Naive thymus-derived CD8-positive, alpha-beta T cell (primary cell): ENCODE results near the gene RPRD2. TPM values are rescaled to one million over a fixed set of nuclear protein-coding genes. Genes with fewer than 3 reads are reported as not detected.
A peak's percentile ranks its signal among the peaks of the same experiment; 100 is the strongest.
"Not testable (repeated sequence)": the region's sequence is repeated elsewhere in the genome, so short reads cannot be mapped to it uniquely, and the experiment has no call there.

Experiments
- ATAC-seq, 2 donors: fragments of 150-1000 bp; cut with Tn5 transposase in 1 of 2; sonication (Bioruptor Pico), chemical (Tn5 transposase) in 1 of 2; 1 replicate in 1 of 2; 2 replicates in 1 of 2; pipeline ENCODE4 v1.10.0; 2021; ENCODE audit warnings: mild to moderate bottlenecking in 2 of 2, moderate library complexity in 2 of 2
- POLR2A ChIA-PET: fragments of 350-600 bp; sonication (Branson Sonifier 250); formaldehyde crosslinking; loops from one replicate; lab custom pipeline; 2021; ENCODE audit warnings: antibody characterized with exemption; lab: Charles Lee
- DNase-seq, 10 donors: peaks; one replicate each; pipeline versions ENCODE4 v3.0.0 to v3.0.0-alpha.2; 2020 to 2022
- H3K27ac Mint-ChIP-seq, 10 donors: one replicate each; pipeline ENCODE4 v1.8.0; 2020 to 2022; ENCODE audit warnings: mild to moderate bottlenecking in 10 of 10, mixed read lengths in 10 of 10, moderate library complexity in 4 of 10, inconsistent platforms in 1 of 10
- H3K27me3 Mint-ChIP-seq, 5 donors: one replicate each; pipeline ENCODE4 v1.8.0; 2021 to 2022; ENCODE audit warnings: mixed read lengths in 5 of 5
- H3K36me3 Mint-ChIP-seq, 3 donors: one replicate each; pipeline ENCODE4 v1.8.0; 2020 to 2022; ENCODE audit warnings: mixed read lengths in 3 of 3, mild to moderate bottlenecking in 2 of 3, inconsistent platforms in 1 of 3
- H3K4me1 Mint-ChIP-seq, 4 donors: one replicate each; pipeline ENCODE4 v1.8.0; 2021 to 2022; ENCODE audit warnings: mixed read lengths in 4 of 4
- H3K4me3 Mint-ChIP-seq, 10 donors: one replicate each; pipeline ENCODE4 v1.8.0; 2020 to 2022; ENCODE audit warnings: mild to moderate bottlenecking in 10 of 10, mixed read lengths in 10 of 10, moderate library complexity in 6 of 10, inconsistent platforms in 1 of 10
- H3K9me3 Mint-ChIP-seq, 9 donors: one replicate each; pipeline ENCODE4 v1.8.0; 2020 to 2022; ENCODE audit warnings: mixed read lengths in 9 of 9, mild to moderate bottlenecking in 3 of 9, inconsistent platforms in 1 of 9, moderate library complexity in 1 of 9
- polyA plus RNA-seq, 3 donors: library from polyadenylated mRNA; unstranded; fragments of 300-500 nt; fragmentation: Illumina TruSeq; gene quantifications; one replicate each; pipeline ENCODE4 v1.2.3, GENCODE V29; 2021
- total RNA-seq, 8 experiments: library from RNA in 2 of 8; stranded (reverse) in 2 of 8; gene quantifications; one replicate each; pipeline ENCODE4 v1.2.3 and lab custom pipeline; 2021 to 2026

The RPRD2 gene
- total and polyA plus RNA-seq, 5 experiments from 2014 or later, result 22.5 to 65.1 (median 40.5) TPM

DNA sequence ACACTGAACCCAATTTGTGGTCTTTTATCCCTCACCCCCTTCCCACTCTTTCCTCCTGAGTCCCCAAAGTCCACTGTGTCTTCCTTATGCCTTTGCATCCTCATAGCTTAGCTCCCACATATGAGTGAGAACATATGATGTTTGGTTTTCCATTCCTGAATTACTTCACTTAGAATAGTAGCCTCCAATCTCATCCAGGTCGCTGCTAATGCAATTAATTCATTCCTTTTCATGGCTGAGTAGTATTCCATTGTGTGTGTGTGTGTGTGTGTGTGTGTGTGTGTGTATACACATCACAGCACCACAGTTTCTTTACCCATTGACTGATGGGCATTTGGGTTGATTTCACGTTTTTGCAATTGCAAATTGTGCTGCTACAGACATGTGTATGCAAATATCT, 31.2 kb downstream of the RPRD2 start:
- not testable (repeated sequence) for H3K27me3 Mint-ChIP-seq, DNase-seq, ATAC-seq, H3K4me3 Mint-ChIP-seq, H3K9me3 Mint-ChIP-seq
- peaks cover 17 to 49% (median 42%) of the 10 kb centered on the region in 4 donors for H3K4me1 Mint-ChIP-seq
- peak overlapping the region in 1 of 10 donors; percentile 65 for H3K27ac Mint-ChIP-seq
- POLR2A ChIA-PET, result interaction anchor here (0.7 kb wide), 1 partner anchor 22 kb away, joined by 4 read pairs; no protein-coding TSS in a partner anchor
- peaks cover 5 to 41% (median 14%) of the 10 kb centered on the region in 3 donors for H3K36me3 Mint-ChIP-seq

DNA sequence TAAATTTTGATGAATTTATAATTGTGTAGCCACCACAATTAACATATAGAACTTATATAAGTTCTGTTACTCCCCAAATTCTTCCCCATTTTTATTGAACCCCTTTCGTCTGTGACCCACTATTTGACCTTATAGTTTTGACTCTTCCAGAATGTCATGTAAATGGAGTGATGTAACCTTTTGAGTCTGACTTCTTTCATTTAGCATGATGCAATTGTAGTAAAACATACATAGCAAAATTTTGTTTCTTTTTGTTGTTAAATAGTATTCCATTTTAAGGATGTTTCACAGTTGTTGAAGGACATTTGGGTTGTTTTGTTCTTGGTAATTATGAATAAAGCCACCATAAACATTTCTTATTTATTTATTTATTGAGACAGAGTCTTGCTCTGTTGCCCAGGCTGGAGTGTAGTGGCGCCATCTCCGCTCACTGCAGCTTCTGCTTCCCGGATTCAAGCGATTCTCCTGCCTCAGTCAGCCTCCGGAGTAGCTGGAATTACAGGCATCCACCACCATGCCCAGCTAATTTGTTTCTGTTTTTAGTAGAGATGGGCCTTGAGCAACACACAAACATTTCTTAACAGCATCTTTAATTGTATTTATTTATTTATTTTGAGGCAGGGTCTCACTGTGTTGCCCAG, 33.6 kb downstream of the RPRD2 start:
- no peak overlapping the region for H3K27ac Mint-ChIP-seq
- POLR2A ChIA-PET, result no interaction called here
- peaks cover 5 to 36% (median 14%) of the 10 kb centered on the region in 3 donors for H3K36me3 Mint-ChIP-seq
- DNase-seq, result no peak
- no peak for ATAC-seq
- no peaks in the 10 kb centered on the region for H3K27me3 Mint-ChIP-seq
- peaks cover 13 to 49% (median 36%) of the 10 kb centered on the region in 4 donors for H3K4me1 Mint-ChIP-seq
- H3K4me3 Mint-ChIP-seq, result no peak overlapping the region
- H3K9me3 Mint-ChIP-seq, result peaks cover 0 to 4% (median 0%) of the 10 kb centered on the region in 9 donors

DNA sequence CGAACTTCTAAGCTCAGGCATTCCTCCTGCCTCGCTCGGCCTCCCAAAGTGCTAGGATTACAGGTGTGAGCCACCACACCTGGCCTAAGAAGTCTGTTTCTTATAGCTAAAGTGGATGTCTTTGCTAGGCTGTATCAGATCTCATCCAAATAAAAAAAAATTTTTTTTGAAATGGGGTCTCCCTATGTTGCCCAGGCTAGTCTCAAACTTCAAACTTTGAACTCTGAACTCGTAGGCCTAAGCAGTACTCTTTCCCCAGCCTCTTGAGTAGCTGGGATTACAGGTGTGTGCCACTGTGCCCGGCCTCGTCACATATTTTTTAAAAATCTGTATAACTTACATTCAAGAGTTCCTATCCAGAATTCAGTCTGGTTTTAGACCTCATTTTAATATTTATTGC, 40.5 kb downstream of the RPRD2 start:
- H3K36me3 Mint-ChIP-seq, result peaks cover 0 to 10% (median 0%) of the 10 kb centered on the region in 3 donors
- peaks cover 19 to 69% (median 64%) of the 10 kb centered on the region in 4 donors for H3K4me1 Mint-ChIP-seq
- no peak for ATAC-seq
- no peaks in the 10 kb centered on the region for H3K9me3 Mint-ChIP-seq
- no peak for DNase-seq
- peak overlapping the region in 1 of 10 donors; percentile 13 for H3K4me3 Mint-ChIP-seq
- H3K27ac Mint-ChIP-seq, result peak overlapping the region in 1 of 10 donors; percentile 37
- POLR2A ChIA-PET, result no interaction called here
- no peaks in the 10 kb centered on the region for H3K27me3 Mint-ChIP-seq

- Mint-ChIP-seq H3K36me3 (peaks cover 0 to 12% (median 0%) of the 10 kb centered on the region in 3 donors), H3K27me3 (no peaks in the 10 kb centered on the region), H3K4me1 (peaks cover 23 to 70% (median 64%) of the 10 kb centered on the region in 4 donors), H3K9me3 (no peaks in the 10 kb centered on the region), H3K27ac (peak overlapping the region in 5 of 10 donors; percentile 1 to 35 (median 5)), H3K4me3 (no peak overlapping the region)
- POLR2A ChIA-PET, result no interaction called here
- no peak for ATAC-seq
- DNase-seq, result no peak
These were observed 41.7 kb downstream of the RPRD2 start for GRCh38 chr1:150405660-150406059.

- Mint-ChIP-seq H3K4me1 (peaks cover 25 to 74% (median 65%) of the 10 kb centered on the region in 4 donors), H3K36me3 (peaks cover 0 to 14% (median 0%) of the 10 kb centered on the region in 3 donors), H3K27ac (peak overlapping the region in 3 of 10 donors; percentile 2 to 80 (median 66)), H3K9me3 (no peaks in the 10 kb centered on the region), H3K27me3 (no peaks in the 10 kb centered on the region), H3K4me3 (no peak overlapping the region)
- DNase-seq (no peak), ATAC-seq (no peak)
- POLR2A ChIA-PET, result no interaction called here
These were observed 42.5 kb downstream of the RPRD2 start for GRCh38 chr1:150406483-150406882.

DNA sequence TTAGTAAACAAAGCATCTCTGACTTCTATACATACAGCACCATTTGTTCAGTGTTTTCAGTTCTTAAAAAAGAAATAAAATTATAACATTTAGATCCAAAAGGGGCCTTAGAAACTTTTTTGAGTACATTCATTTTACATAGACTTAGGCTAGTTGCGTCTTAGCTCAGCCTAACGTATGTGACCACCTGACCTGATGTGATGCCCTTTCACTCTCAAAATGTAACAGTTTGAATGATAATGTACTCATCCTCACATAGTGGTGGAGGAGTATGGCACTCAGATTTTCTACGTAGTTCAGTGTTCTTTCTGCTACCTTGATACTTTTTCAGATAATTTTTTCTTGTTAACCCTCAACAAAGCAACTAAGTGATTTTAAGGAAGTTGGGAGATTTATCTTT, 43.4 kb downstream of the RPRD2 start:
- H3K27me3 Mint-ChIP-seq, result no peaks in the 10 kb centered on the region
- peaks cover 0 to 15% (median 0%) of the 10 kb centered on the region in 3 donors for H3K36me3 Mint-ChIP-seq
- no peaks in the 10 kb centered on the region for H3K9me3 Mint-ChIP-seq
- ATAC-seq (no peak), DNase-seq (no peak)
- H3K4me3 Mint-ChIP-seq, result no peak overlapping the region
- H3K27ac Mint-ChIP-seq, result no peak overlapping the region
- H3K4me1 Mint-ChIP-seq, result peaks cover 27 to 75% (median 69%) of the 10 kb centered on the region in 4 donors
- POLR2A ChIA-PET, result no interaction called here

GRCh38 chr1:150408800-150409199, 44.9 kb downstream of the RPRD2 start:
- no peak overlapping the region for H3K4me3 Mint-ChIP-seq
- H3K4me1 Mint-ChIP-seq, result peaks cover 27 to 71% (median 63%) of the 10 kb centered on the region in 4 donors

GRCh38 chr1:150409504-150410362, 45.8 kb downstream of the RPRD2 start:
- ATAC-seq (no peak), DNase-seq (no peak)
- Mint-ChIP-seq H3K4me1 (peaks cover 30 to 74% (median 67%) of the 10 kb centered on the region in 4 donors), H3K36me3 (peaks cover 0 to 23% (median 0%) of the 10 kb centered on the region in 3 donors), H3K27me3 (no peaks in the 10 kb centered on the region), H3K4me3 (no peak overlapping the region), H3K9me3 (no peaks in the 10 kb centered on the region), H3K27ac (peak overlapping the region in 4 of 10 donors; percentile 36 to 68 (median 53))
- POLR2A ChIA-PET, result no interaction called here

More at GRCh38 chr1:150408800-150409199, 44.9 kb downstream of the RPRD2 start:
- peak overlapping the region in 2 of 10 donors; percentile 19 to 24 for H3K27ac Mint-ChIP-seq
- POLR2A ChIA-PET, result no interaction called here
- DNase-seq, result no peak
- no peaks in the 10 kb centered on the region for H3K27me3 Mint-ChIP-seq
- H3K9me3 Mint-ChIP-seq, result no peaks in the 10 kb centered on the region
- peaks cover 0 to 18% (median 0%) of the 10 kb centered on the region in 3 donors for H3K36me3 Mint-ChIP-seq
- no peak for ATAC-seq

DNA sequence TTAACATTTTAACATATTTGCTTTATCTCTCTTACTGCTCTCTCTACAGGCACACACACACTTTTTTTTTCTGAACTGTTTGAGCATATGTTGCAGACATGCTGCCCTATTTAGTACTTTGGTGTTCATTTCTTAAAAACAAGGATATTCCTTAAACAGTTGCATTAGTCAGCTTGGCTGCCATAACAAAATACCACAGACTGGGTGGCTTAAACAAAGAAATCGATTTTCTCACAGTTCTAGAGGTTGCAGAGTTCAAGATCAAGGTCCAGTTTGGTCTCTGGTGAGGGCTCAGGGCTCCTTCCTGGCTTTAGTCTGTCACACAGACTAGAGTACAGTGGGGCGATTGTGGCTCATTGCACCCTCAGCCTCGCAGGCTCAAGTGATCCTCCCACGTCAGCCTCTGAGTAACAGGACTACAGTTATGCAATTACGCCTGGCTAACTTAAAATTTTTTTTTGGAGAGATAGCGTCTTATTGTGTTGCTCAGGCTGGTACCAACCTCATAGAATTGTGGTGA, 46.7 kb downstream of the RPRD2 start:
- ATAC-seq (no peak), DNase-seq (no peak)
- no peaks in the 10 kb centered on the region for H3K9me3 Mint-ChIP-seq
- peaks cover 31 to 71% (median 64%) of the 10 kb centered on the region in 4 donors for H3K4me1 Mint-ChIP-seq
- H3K27me3 Mint-ChIP-seq, result no peaks in the 10 kb centered on the region
- peak overlapping the region in 6 of 10 donors; percentile 30 to 79 (median 52) for H3K27ac Mint-ChIP-seq
- no peak overlapping the region for H3K4me3 Mint-ChIP-seq
- POLR2A ChIA-PET, result no interaction called here
- H3K36me3 Mint-ChIP-seq, result peaks cover 0 to 23% (median 0%) of the 10 kb centered on the region in 3 donors

DNA sequence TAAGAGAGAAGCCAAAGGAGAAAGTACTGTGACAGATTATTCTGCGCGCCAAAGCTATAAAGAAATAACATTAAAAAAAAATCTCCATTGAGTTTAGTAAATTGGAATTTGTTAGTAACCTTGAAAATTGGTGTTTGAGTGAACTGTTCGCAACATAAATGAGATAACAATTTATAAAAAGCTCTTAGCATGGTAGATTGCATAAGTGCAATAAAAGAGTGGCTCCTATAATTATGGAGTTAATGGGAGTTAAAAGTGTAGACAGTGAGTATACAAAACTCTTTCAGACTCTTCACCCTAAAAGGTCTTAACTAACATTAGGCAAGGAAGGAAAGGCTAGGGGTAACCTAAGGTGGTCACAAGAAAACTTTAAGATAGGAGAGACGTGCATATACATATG, 50.6 kb downstream of the RPRD2 start:
- POLR2A ChIA-PET, result no interaction called here
- ATAC-seq, result no peak
- Mint-ChIP-seq H3K4me1 (peaks cover 33 to 64% (median 52%) of the 10 kb centered on the region in 4 donors), H3K27ac (peak overlapping the region in 6 of 10 donors; percentile 3 to 61 (median 32)), H3K9me3 (no peaks in the 10 kb centered on the region), H3K27me3 (no peaks in the 10 kb centered on the region), H3K4me3 (no peak overlapping the region), H3K36me3 (peaks cover 0 to 57% (median 4%) of the 10 kb centered on the region in 3 donors)
- DNase-seq, result no peak

- no peak overlapping the region for H3K4me3 Mint-ChIP-seq
- DNase-seq (no peak), ATAC-seq (no peak)
- H3K27ac Mint-ChIP-seq, result peak overlapping the region in 7 of 10 donors; percentile 0 to 67 (median 21)
- POLR2A ChIA-PET, result no interaction called here
- H3K9me3 Mint-ChIP-seq, result no peaks in the 10 kb centered on the region
- H3K4me1 Mint-ChIP-seq, result peaks cover 24 to 52% (median 40%) of the 10 kb centered on the region in 4 donors
- peaks cover 0 to 60% (median 4%) of the 10 kb centered on the region in 3 donors for H3K36me3 Mint-ChIP-seq
- H3K27me3 Mint-ChIP-seq, result no peaks in the 10 kb centered on the region
These were observed 51.9 kb downstream of the RPRD2 start for GRCh38 chr1:150415800-150416199.

GRCh38 chr1:150420560-150421265, 56.8 kb downstream of the RPRD2 start:
- H3K27me3 Mint-ChIP-seq, result no peaks in the 10 kb centered on the region
- H3K4me3 Mint-ChIP-seq, result no peak overlapping the region
- H3K27ac Mint-ChIP-seq, result peak overlapping the region in 4 of 10 donors; percentile 4 to 63 (median 30)
- POLR2A ChIA-PET, result no interaction called here
- no peak for ATAC-seq
- H3K4me1 Mint-ChIP-seq, result peaks cover 12 to 27% (median 17%) of the 10 kb centered on the region in 4 donors
- no peak for DNase-seq
- no peaks in the 10 kb centered on the region for H3K9me3 Mint-ChIP-seq
- peaks cover 0 to 68% (median 4%) of the 10 kb centered on the region in 3 donors for H3K36me3 Mint-ChIP-seq
